PC-3 (cell line): ENCODE measurements around the gene OBSL1. TPM values are rescaled to one million over a fixed set of nuclear protein-coding genes. Genes with fewer than 3 reads are reported as not detected.

Source experiments
- ATAC-seq: fragments of 200-7000 bp; cut with Tn5 transposase; 2 replicates; pipeline ENCODE4 v1.9.1; 2020; ENCODE audit warnings: mild to moderate bottlenecking, moderate library complexity
- BruUV-seq: library from RNA; stranded (reverse); fragments of 400-500 nt; replicated peaks from 2 replicates; lab custom pipeline; 2021; lab: Mats Ljungman, UMichigan
- CTCF ChIA-PET: fragments of 300-600 bp; sonication (Branson Sonifier 250); formaldehyde crosslinking; loops from one replicate; lab custom pipeline; 2022; ENCODE audit warnings: antibody characterized with exemption; lab: Charles Lee
- POLR2A ChIA-PET: fragments of 300-600 bp; sonication (Branson Sonifier 250); formaldehyde crosslinking; loops from one replicate; lab custom pipeline; 2022; ENCODE audit warnings: antibody characterized with exemption; ENCODE audit not compliant: unreplicated experiment; lab: Charles Lee
- DNase-seq: peaks from one replicate; pipeline ENCODE4 v3.0.0-alpha.2; 2015
- H2AFZ ChIP-seq: fragments of 300-600 bp; sonication (generic); 2 replicates; pipeline ENCODE4 v1.6.0; 2016; ENCODE audit warnings: antibody characterized with exemption, low read length
- H3F3A ChIP-seq: fragments of 300-600 bp; sonication (generic); one replicate; pipeline ENCODE4 v1.6.0; 2017; ENCODE audit warnings: antibody characterized with exemption, low read length, control low read depth, mild to moderate bottlenecking; ENCODE audit not compliant: unreplicated experiment
- H3K27ac ChIP-seq: fragments of 300-600 bp; sonication (generic); 2 replicates; pipeline ENCODE4 v1.5.1; 2016; ENCODE audit warnings: mild to moderate bottlenecking, low read length
- H3K27me3 ChIP-seq: fragments of 300-600 bp; sonication (generic); 2 replicates; pipeline ENCODE4 v1.6.1; 2016; ENCODE audit warnings: low read length, mixed read lengths
- H3K36me3 ChIP-seq: fragments of 300-600 bp; sonication (generic); 2 replicates; pipeline ENCODE4 v1.6.1; 2016; ENCODE audit warnings: low read depth, mixed run types, low read length, mixed read lengths
- H3K4me1 ChIP-seq: fragments of 300-600 bp; sonication (generic); 2 replicates; pipeline ENCODE4 v1.5.1; 2016; ENCODE audit warnings: low read length; ENCODE audit not compliant: insufficient read depth
- H3K4me2 ChIP-seq: fragments of 300-600 bp; sonication (generic); 2 replicates; pipeline ENCODE4 v1.6.0; 2016; ENCODE audit warnings: low read length
- H3K4me3 ChIP-seq: fragments of 300-600 bp; sonication (generic); 2 replicates; pipeline ENCODE4 v1.5.1; 2016; ENCODE audit warnings: mild to moderate bottlenecking, low read length, mixed read lengths
- H3K79me2 ChIP-seq: fragments of 300-600 bp; sonication (generic); 2 replicates; pipeline ENCODE4 v1.6.1; 2017; ENCODE audit warnings: low read length, mixed read lengths
- H3K9ac ChIP-seq: fragments of 300-600 bp; sonication (generic); 2 replicates; pipeline ENCODE4 v1.6.0; 2016; ENCODE audit warnings: mild to moderate bottlenecking, low read length
- H3K9me2 ChIP-seq: fragments of 300-600 bp; sonication (generic); replicated peaks from 2 replicates; pipeline ENCODE4 v1.6.1; 2016; ENCODE audit warnings: mixed run types, low read length, mixed read lengths
- H3K9me3 ChIP-seq: fragments of 300-600 bp; sonication (generic); 2 replicates; pipeline ENCODE4 v1.6.1; 2016; ENCODE audit warnings: low read length, mixed read lengths
- H4K20me1 ChIP-seq: fragments of 300-600 bp; sonication (generic); 2 replicates; pipeline ENCODE4 v1.6.1; 2016; ENCODE audit warnings: low read length, mixed read lengths
- CTCF ChIP-seq: fragments of 300-600 bp; sonication (generic); conservative IDR thresholded peaks from 2 replicates; pipeline ENCODE4 v1.5.1; 2017; ENCODE audit warnings: antibody characterized with exemption, low read depth, mild to moderate bottlenecking, low read length
- EZH2 ChIP-seq: fragments of 300-600 bp; sonication (generic); IDR thresholded peaks from one replicate; pipeline ENCODE4 v1.6.1; 2017; ENCODE audit warnings: antibody characterized with exemption, mild to moderate bottlenecking, low read length; ENCODE audit not compliant: unreplicated experiment
- EZH2phosphoT487 ChIP-seq: fragments of 300-600 bp; sonication (generic); IDR thresholded peaks from 2 replicates; pipeline ENCODE4 v1.6.1; 2018; ENCODE audit warnings: mild to moderate bottlenecking, antibody characterized with exemption, low read length, borderline replicate concordance
- intact Hi-C: fragments of 100-400 bp; cut with micrococcal nuclease; formaldehyde crosslinking; loops from 2 replicates; pipeline ENCODE4 v1.9.0; 2023
- microRNA-seq: library from miRNA; unstranded; fragments of <30 nt; microRNA quantifications from one replicate; pipeline ENCODE4 v1.1.0, GENCODE V29; 2020; ENCODE audit not compliant: unreplicated experiment
- total RNA-seq: library from RNA; depleted of rRNA; stranded (reverse); fragments of >200 nt; gene quantifications from 2 replicates; pipeline ENCODE4 v1.2.3, GENCODE V29; 2014; rRNA removed

Gene OBSL1
- total RNA-seq, 1 experiment from 2014 or later: 122 TPM

GRCh38 chr2:219501849-219502248 lies 69.5 kb downstream of the OBSL1 start:
- intact Hi-C loops: loop anchor here (2.0 kb wide), 1 partner anchor 43 kb away; no protein-coding TSS in a partner anchor
- Histone ChIP-seq H2AFZ (no peak overlapping the region), H3K9me3 (no peaks in the 10 kb centered on the region), H3K4me2 (no peak overlapping the region), H3F3A (no peaks in the 10 kb centered on the region), H3K79me2 (peaks cover 16% of the 10 kb centered on the region), H3K9ac (no peak overlapping the region), H3K36me3 (no peaks in the 10 kb centered on the region), H3K4me1 (peaks cover 21% of the 10 kb centered on the region), H4K20me1 (no peaks in the 10 kb centered on the region), H3K27ac (no peak overlapping the region), H3K4me3 (no peak overlapping the region), H3K9me2 (no peaks in the 10 kb centered on the region), H3K27me3 (no peaks in the 10 kb centered on the region)
- ATAC-seq (no peak), DNase-seq (no peak)
- TF ChIP-seq EZH2 (no peak), CTCF (no peak), EZH2phosphoT487 (no peak)
- CTCF ChIA-PET: no interaction called here
- BruUV-seq: no TSS peak
- POLR2A ChIA-PET: no interaction called here

Small RNA genes lying within 50 kb of the gene (microRNA-seq; reads per million reads assigned to microRNA genes)
- not detected for gene MIR3132

Other genes starting within 250 kb of the OBSL1 start
- gene RESP18, start 238.8 kb downstream of the OBSL1 start, total RNA-seq: not detected in 2 replicates
- gene DNPEP, start 183.6 kb downstream of the OBSL1 start, total RNA-seq: 86.2 and 114 TPM in 2 replicates
- not detected in 2 replicates for gene DES, start 153.2 kb downstream of the OBSL1 start, total RNA-seq
- 30.7 and 45.2 TPM in 2 replicates for gene SPEG, start 136.7 kb downstream of the OBSL1 start, total RNA-seq
- 78.1 and 85.7 TPM in 2 replicates for gene GMPPA, start 72.6 kb downstream of the OBSL1 start, total RNA-seq
- gene ASIC4, start 57.1 kb downstream of the OBSL1 start, total RNA-seq: 0.11 TPM in 1 of 2 replicates, not detected in the other
- 139 and 210 TPM in 2 replicates for gene CHPF, start 27.7 kb downstream of the OBSL1 start, total RNA-seq
- gene TMEM198, start 27.5 kb downstream of the OBSL1 start, total RNA-seq: 1.1 and 5.2 TPM in 2 replicates
- 1.3 and 1.5 TPM in 2 replicates for gene INHA, start 771 bp upstream of the OBSL1 start, total RNA-seq
- 17.7 and 26.4 TPM in 2 replicates for gene STK11IP, start 26.3 kb upstream of the OBSL1 start, total RNA-seq
- gene SLC4A3, start 56.1 kb upstream of the OBSL1 start, total RNA-seq: 11.6 and 14.3 TPM in 2 replicates